GM12892 (cell line): ENCODE data around the gene CSNK1D.
A peak's percentile ranks its signal among the peaks of the same experiment; 100 is the strongest.

Source experiments
- POLR2A ChIP-seq: IDR thresholded peaks from 2 replicates; pipeline ENCODE4 v1.6.1; 2011; ENCODE audit warnings: low read depth, low read length, control low read depth
- POLR2AphosphoS5 ChIP-seq: IDR thresholded peaks from 2 replicates; pipeline ENCODE4 v1.6.1; 2011; ENCODE audit warnings: low read depth, low read length, control low read depth
- TAF1 ChIP-seq: IDR thresholded peaks from 2 replicates; pipeline ENCODE4 v1.6.1; 2011; ENCODE audit warnings: low read depth, mild to moderate bottlenecking, control low read depth, low read length, borderline replicate concordance

DNA sequence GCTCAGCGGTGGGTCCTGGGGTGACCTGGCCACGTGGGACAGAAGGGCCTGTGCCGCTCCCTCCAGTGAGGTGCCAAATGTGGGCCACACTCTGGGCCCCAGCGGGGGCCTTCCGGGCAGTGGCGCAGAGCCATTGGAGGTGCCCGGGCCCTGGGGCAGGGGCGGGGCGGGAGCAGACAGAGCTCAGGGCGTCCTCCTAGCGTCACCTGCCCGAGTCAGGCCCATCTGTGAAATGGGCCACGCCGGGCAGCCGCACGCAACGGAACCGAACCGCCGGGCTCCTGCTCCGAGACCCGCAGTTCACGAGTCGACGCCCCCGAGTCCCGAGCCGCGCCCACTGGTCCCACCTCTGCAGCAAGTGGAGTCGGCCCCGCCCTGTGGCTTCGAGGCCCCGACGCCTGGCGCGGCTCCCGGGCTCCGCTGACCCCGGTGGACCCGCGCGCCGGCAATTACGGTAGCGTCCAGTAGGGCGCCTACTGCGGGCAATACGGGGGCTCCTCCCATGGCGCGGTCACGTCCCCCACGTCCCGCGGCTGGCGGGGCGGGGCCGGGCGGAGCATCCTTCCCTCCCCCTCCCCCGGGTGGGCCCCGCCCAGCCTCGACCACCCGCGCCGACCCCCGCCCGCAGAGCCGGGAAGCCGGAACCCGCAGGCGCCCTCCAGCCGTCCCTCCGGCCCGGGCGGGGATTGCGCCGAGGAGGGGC is 42.7 kb downstream of the CSNK1D start:
- TF ChIP-seq POLR2A, result no peak
- no peak for TF ChIP-seq POLR2AphosphoS5
- TF ChIP-seq TAF1, result 0 out of 2 replicates have a peak, but pooled peaks have one; percentile 21
